ENCODE measurements around the gene GHRHR.
A peak's percentile ranks its signal among the peaks of the same experiment; 100 is the strongest.

GHRHR gene

GRCh38 chr7:30931161-30931928, 32.4 kb upstream of the GHRHR start:
- no peak overlapping the region for H2BK15ac ChIP-seq (replicated peaks; ENCODE audit: low read depth)
- H3K4me3 ChIP-seq (ENCODE audit: low read length), result no peak overlapping the region
- H3K4me1 ChIP-seq (ENCODE audit: control insufficient read depth, low read depth, low read length), result no peaks in the 10 kb centered on the region
- H3K79me2 ChIP-seq (ENCODE audit: control insufficient read depth, insufficient read depth, low read length), result no peaks in the 10 kb centered on the region
- no CpG with 5 or more reads among the region's 24 CpGs for WGBS (ENCODE audit: extremely low coverage, insufficient coverage, low lambda C conversion rate)
- H3K56ac ChIP-seq (ENCODE audit: low read length), result no peak overlapping the region
- H3K4me2 ChIP-seq (ENCODE audit: low read length), result no peak overlapping the region
- no peak overlapping the region for H3K27ac ChIP-seq (ENCODE audit: low read depth, low read length)
- no peak overlapping the region for H3K9ac ChIP-seq (ENCODE audit: low read length)
- H4K8ac ChIP-seq (ENCODE audit: low read depth, low read length), result no peak overlapping the region
- no peak overlapping the region for H2BK5ac ChIP-seq (ENCODE audit: low read length)
- no peaks in the 10 kb centered on the region for H3K79me1 ChIP-seq (ENCODE audit: low read length)
- H2AK5ac ChIP-seq (ENCODE audit: low read length), result no peak overlapping the region
- H2BK120ac ChIP-seq (ENCODE audit: low read depth, low read length), result no peak overlapping the region
- no peak overlapping the region for H3K4ac ChIP-seq (ENCODE audit: low read depth, low read length)
- peak; percentile 51 for DNase-seq
- no peaks in the 10 kb centered on the region for H3K36me3 ChIP-seq (ENCODE audit: control insufficient read depth, insufficient read depth, low read length)
- H3K27me3 ChIP-seq (ENCODE audit: insufficient read depth, low read length, poor library complexity), result no peaks in the 10 kb centered on the region
- no peak overlapping the region for H3K18ac ChIP-seq (ENCODE audit: low read length)
- no peak overlapping the region for H3K23ac ChIP-seq (ENCODE audit: low read length)
- no peak overlapping the region for H4K5ac ChIP-seq (ENCODE audit: low read length)

- no peak overlapping the region for H2BK15ac ChIP-seq (replicated peaks; ENCODE audit: low read depth)
- H2AK5ac ChIP-seq (ENCODE audit: low read length), result no peak overlapping the region
- no peak for DNase-seq
- no peak overlapping the region for H3K18ac ChIP-seq (ENCODE audit: low read length)
- H3K27ac ChIP-seq (ENCODE audit: low read depth, low read length), result no peak overlapping the region
- no peak overlapping the region for H4K8ac ChIP-seq (ENCODE audit: low read depth, low read length)
- no peaks in the 10 kb centered on the region for H3K36me3 ChIP-seq (ENCODE audit: control insufficient read depth, insufficient read depth, low read length)
- WGBS (ENCODE audit: extremely low coverage, insufficient coverage, low lambda C conversion rate), result no CpG with 5 or more reads among the region's 9 CpGs
- no peaks in the 10 kb centered on the region for H3K27me3 ChIP-seq (ENCODE audit: insufficient read depth, low read length, poor library complexity)
- no peaks in the 10 kb centered on the region for H3K4me1 ChIP-seq (ENCODE audit: control insufficient read depth, low read depth, low read length)
- no peak overlapping the region for H3K4ac ChIP-seq (ENCODE audit: low read depth, low read length)
- no peak overlapping the region for H2BK5ac ChIP-seq (ENCODE audit: low read length)
- no peaks in the 10 kb centered on the region for H3K79me1 ChIP-seq (ENCODE audit: low read length)
- no peak overlapping the region for H3K56ac ChIP-seq (ENCODE audit: low read length)
- H3K4me3 ChIP-seq (ENCODE audit: low read length), result no peak overlapping the region
- no peak overlapping the region for H4K5ac ChIP-seq (ENCODE audit: low read length)
- H3K23ac ChIP-seq (ENCODE audit: low read length), result no peak overlapping the region
- no peak overlapping the region for H2BK120ac ChIP-seq (ENCODE audit: low read depth, low read length)
- H3K9ac ChIP-seq (ENCODE audit: low read length), result no peak overlapping the region
- no peak overlapping the region for H3K4me2 ChIP-seq (ENCODE audit: low read length)
- no peaks in the 10 kb centered on the region for H3K79me2 ChIP-seq (ENCODE audit: control insufficient read depth, insufficient read depth, low read length)
These were observed 31.7 kb upstream of the GHRHR start for GRCh38 chr7:30931929-30932540.

- no CpG with 5 or more reads among the region's 6 CpGs for WGBS (ENCODE audit: extremely low coverage, insufficient coverage, low lambda C conversion rate)
These were observed 31.2 kb upstream of the GHRHR start for GRCh38 chr7:30932562-30932961.

GRCh38 chr7:30933124-30933974, 30.4 kb upstream of the GHRHR start:
- H3K27ac ChIP-seq (ENCODE audit: low read depth, low read length), result no peak overlapping the region
- H3K4me2 ChIP-seq (ENCODE audit: low read length), result no peak overlapping the region
- H4K8ac ChIP-seq (ENCODE audit: low read depth, low read length), result no peak overlapping the region
- H3K4me3 ChIP-seq (ENCODE audit: low read length), result no peak overlapping the region
- no peaks in the 10 kb centered on the region for H3K79me1 ChIP-seq (ENCODE audit: low read length)
- H3K9ac ChIP-seq (ENCODE audit: low read length), result no peak overlapping the region
- peak; percentile 28 for DNase-seq
- no peak overlapping the region for H3K23ac ChIP-seq (ENCODE audit: low read length)
- no peak overlapping the region for H4K5ac ChIP-seq (ENCODE audit: low read length)
- no CpG with 5 or more reads among the region's 26 CpGs for WGBS (ENCODE audit: extremely low coverage, insufficient coverage, low lambda C conversion rate)
- no peak overlapping the region for H3K4ac ChIP-seq (ENCODE audit: low read depth, low read length)
- H2BK5ac ChIP-seq (ENCODE audit: low read length), result no peak overlapping the region
- no peak overlapping the region for H2BK120ac ChIP-seq (ENCODE audit: low read depth, low read length)
- no peak overlapping the region for H3K18ac ChIP-seq (ENCODE audit: low read length)
- no peak overlapping the region for H2BK15ac ChIP-seq (replicated peaks; ENCODE audit: low read depth)
- no peaks in the 10 kb centered on the region for H3K79me2 ChIP-seq (ENCODE audit: control insufficient read depth, insufficient read depth, low read length)
- no peaks in the 10 kb centered on the region for H3K36me3 ChIP-seq (ENCODE audit: control insufficient read depth, insufficient read depth, low read length)
- H2AK5ac ChIP-seq (ENCODE audit: low read length), result no peak overlapping the region
- H3K27me3 ChIP-seq (ENCODE audit: insufficient read depth, low read length, poor library complexity), result no peaks in the 10 kb centered on the region
- peak overlapping the region; percentile 15 for H3K56ac ChIP-seq (ENCODE audit: low read length)
- no peaks in the 10 kb centered on the region for H3K4me1 ChIP-seq (ENCODE audit: control insufficient read depth, low read depth, low read length)

More at GRCh38 chr7:30932562-30932961, 31.2 kb upstream of the GHRHR start:
- no peak for DNase-seq
- no peak overlapping the region for H4K5ac ChIP-seq (ENCODE audit: low read length)
- no peak overlapping the region for H3K4me3 ChIP-seq (ENCODE audit: low read length)
- no peaks in the 10 kb centered on the region for H3K27me3 ChIP-seq (ENCODE audit: insufficient read depth, low read length, poor library complexity)
- no peaks in the 10 kb centered on the region for H3K79me2 ChIP-seq (ENCODE audit: control insufficient read depth, insufficient read depth, low read length)
- no peak overlapping the region for H3K27ac ChIP-seq (ENCODE audit: low read depth, low read length)
- no peaks in the 10 kb centered on the region for H3K4me1 ChIP-seq (ENCODE audit: control insufficient read depth, low read depth, low read length)
- H2BK15ac ChIP-seq (replicated peaks; ENCODE audit: low read depth), result no peak overlapping the region
- no peak overlapping the region for H3K4ac ChIP-seq (ENCODE audit: low read depth, low read length)
- no peak overlapping the region for H3K4me2 ChIP-seq (ENCODE audit: low read length)
- H3K36me3 ChIP-seq (ENCODE audit: control insufficient read depth, insufficient read depth, low read length), result no peaks in the 10 kb centered on the region
- no peak overlapping the region for H3K23ac ChIP-seq (ENCODE audit: low read length)
- no peak overlapping the region for H4K8ac ChIP-seq (ENCODE audit: low read depth, low read length)
- H3K18ac ChIP-seq (ENCODE audit: low read length), result no peak overlapping the region
- H3K79me1 ChIP-seq (ENCODE audit: low read length), result no peaks in the 10 kb centered on the region
- no peak overlapping the region for H2BK120ac ChIP-seq (ENCODE audit: low read depth, low read length)
- H2AK5ac ChIP-seq (ENCODE audit: low read length), result no peak overlapping the region
- no peak overlapping the region for H3K56ac ChIP-seq (ENCODE audit: low read length)
- no peak overlapping the region for H2BK5ac ChIP-seq (ENCODE audit: low read length)
- no peak overlapping the region for H3K9ac ChIP-seq (ENCODE audit: low read length)

- no peak overlapping the region for H3K4me2 ChIP-seq (ENCODE audit: low read length)
- no peak overlapping the region for H2AK5ac ChIP-seq (ENCODE audit: low read length)
- H3K4me3 ChIP-seq (ENCODE audit: low read length), result no peak overlapping the region
- no peak overlapping the region for H3K56ac ChIP-seq (ENCODE audit: low read length)
- H3K27ac ChIP-seq (ENCODE audit: low read depth, low read length), result no peak overlapping the region
- H3K79me2 ChIP-seq (ENCODE audit: control insufficient read depth, insufficient read depth, low read length), result no peaks in the 10 kb centered on the region
- H2BK15ac ChIP-seq (replicated peaks; ENCODE audit: low read depth), result no peak overlapping the region
- no peaks in the 10 kb centered on the region for H3K4me1 ChIP-seq (ENCODE audit: control insufficient read depth, low read depth, low read length)
- H3K36me3 ChIP-seq (ENCODE audit: control insufficient read depth, insufficient read depth, low read length), result no peaks in the 10 kb centered on the region
- H3K23ac ChIP-seq (ENCODE audit: low read length), result no peak overlapping the region
- H2BK5ac ChIP-seq (ENCODE audit: low read length), result no peak overlapping the region
- no peaks in the 10 kb centered on the region for H3K27me3 ChIP-seq (ENCODE audit: insufficient read depth, low read length, poor library complexity)
- H3K18ac ChIP-seq (ENCODE audit: low read length), result no peak overlapping the region
- H3K9ac ChIP-seq (ENCODE audit: low read length), result no peak overlapping the region
- no CpG with 5 or more reads among the region's 5 CpGs for WGBS (ENCODE audit: extremely low coverage, insufficient coverage, low lambda C conversion rate)
- no peak overlapping the region for H4K5ac ChIP-seq (ENCODE audit: low read length)
- H3K79me1 ChIP-seq (ENCODE audit: low read length), result no peaks in the 10 kb centered on the region
- DNase-seq, result no peak
- no peak overlapping the region for H2BK120ac ChIP-seq (ENCODE audit: low read depth, low read length)
- H3K4ac ChIP-seq (ENCODE audit: low read depth, low read length), result no peak overlapping the region
- no peak overlapping the region for H4K8ac ChIP-seq (ENCODE audit: low read depth, low read length)
These were observed 29.5 kb upstream of the GHRHR start for GRCh38 chr7:30934225-30934624.

Measured in mesendoderm (in vitro differentiated cells).